ENCODE data around the gene LRRC4C.

- TF ChIP-seq, protein P1, sequence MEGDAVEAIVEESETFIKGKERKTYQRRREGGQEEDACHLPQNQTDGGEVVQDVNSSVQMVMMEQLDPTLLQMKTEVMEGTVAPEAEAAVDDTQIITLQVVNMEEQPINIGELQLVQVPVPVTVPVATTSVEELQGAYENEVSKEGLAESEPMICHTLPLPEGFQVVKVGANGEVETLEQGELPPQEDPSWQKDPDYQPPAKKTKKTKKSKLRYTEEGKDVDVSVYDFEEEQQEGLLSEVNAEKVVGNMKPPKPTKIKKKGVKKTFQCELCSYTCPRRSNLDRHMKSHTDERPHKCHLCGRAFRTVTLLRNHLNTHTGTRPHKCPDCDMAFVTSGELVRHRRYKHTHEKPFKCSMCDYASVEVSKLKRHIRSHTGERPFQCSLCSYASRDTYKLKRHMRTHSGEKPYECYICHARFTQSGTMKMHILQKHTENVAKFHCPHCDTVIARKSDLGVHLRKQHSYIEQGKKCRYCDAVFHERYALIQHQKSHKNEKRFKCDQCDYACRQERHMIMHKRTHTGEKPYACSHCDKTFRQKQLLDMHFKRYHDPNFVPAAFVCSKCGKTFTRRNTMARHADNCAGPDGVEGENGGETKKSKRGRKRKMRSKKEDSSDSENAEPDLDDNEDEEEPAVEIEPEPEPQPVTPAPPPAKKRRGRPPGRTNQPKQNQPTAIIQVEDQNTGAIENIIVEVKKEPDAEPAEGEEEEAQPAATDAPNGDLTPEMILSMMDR (IDR thresholded peaks at IDR 0.05): no peak
- TF ChIP-seq POLR2A (IDR thresholded peaks at IDR 0.05): no peak
Observed at GRCh38 chr11:40567392-40567791, 892.1 kb downstream of the LRRC4C start.

All from Peyer's patch (tissue), 4 donors.